Activated CD4-positive, alpha-beta T cell treated with anti-CD3 and anti-CD28 coated beads, Interleukin-2, Interleukin-4, amounts not matched to agents 100 ng/mL and 50 ng/mL, durations not matched to agents 16 hours and 8 hours (primary cell): ENCODE results near the gene PRKN.

Experiments
- DNase-seq: peaks from one replicate; pipeline ENCODE4 v3.0.0-alpha.2; 2020; ENCODE audit warnings: low spot score

PRKN gene

DNA sequence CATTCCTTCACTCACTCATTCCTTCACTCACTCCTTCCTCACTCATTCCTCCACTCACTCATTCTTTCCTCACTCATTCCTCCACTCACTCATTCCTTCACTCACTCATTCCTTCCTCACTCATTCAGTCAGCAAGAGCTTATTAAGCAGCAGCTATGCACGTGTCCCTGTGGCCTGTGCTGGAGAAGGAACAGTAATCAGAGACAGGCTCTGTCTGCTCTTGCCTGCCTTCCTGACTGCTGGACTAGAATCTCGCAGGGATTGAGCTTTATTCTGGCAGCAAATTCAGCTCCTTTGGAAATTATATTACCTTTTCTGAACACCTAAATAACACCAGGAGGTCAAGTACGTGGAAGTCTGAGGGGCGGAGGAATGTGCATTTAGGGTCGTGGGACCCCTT lies 1314.8 kb downstream of the PRKN start:
- DNase-seq, result no peak

DNA sequence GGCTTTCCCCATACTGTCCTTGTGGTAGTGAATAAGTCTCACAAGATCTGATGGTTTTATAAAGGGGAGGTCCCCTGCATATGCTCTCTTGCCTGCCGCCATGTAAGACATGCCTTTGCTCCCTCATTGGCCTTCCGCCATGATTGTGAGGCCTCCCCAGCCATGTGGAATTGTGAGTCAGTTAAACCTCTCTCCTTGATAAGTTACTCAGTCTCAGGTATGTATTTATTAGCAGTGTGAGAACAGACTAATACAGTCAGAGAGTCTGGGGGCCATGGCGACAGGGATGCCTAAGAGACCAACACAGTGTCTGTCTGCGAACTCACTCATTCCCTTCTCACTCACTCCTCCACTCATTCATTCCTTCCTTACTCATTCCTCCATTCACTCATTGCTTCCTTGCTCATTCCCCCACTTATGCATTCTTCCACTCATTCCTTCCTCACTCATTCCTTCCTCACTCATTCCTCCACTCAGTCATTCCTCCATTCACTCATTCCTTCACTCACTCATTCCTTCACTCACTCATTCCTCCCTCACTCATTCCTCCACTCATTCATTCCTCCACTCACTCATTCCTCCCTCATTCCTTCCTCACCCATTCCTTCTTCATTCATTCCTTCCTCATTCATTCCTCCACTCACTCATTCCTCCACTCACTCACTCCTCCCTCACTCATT lies 1316.2 kb downstream of the PRKN start:
- no peak for DNase-seq

DNA sequence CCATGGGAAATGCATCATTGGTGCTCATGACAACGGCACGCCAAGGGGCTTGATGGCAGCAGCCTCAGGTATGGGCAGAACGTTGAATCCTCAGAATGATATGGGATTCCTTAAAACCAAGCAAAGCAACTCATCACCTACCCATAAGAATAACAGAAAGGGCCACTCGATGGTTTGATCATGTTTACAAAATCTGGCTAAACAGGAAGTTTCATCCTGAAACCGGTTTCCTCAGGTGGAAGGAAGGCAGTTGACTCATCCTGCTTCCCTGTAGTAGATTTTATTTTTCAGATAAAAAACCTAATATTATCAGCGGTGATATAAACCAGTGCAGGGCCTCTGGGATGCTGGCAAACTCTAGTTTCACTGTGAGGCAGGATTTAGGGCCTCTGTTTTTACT lies 1316.8 kb downstream of the PRKN start:
- DNase-seq, result no peak

DNA sequence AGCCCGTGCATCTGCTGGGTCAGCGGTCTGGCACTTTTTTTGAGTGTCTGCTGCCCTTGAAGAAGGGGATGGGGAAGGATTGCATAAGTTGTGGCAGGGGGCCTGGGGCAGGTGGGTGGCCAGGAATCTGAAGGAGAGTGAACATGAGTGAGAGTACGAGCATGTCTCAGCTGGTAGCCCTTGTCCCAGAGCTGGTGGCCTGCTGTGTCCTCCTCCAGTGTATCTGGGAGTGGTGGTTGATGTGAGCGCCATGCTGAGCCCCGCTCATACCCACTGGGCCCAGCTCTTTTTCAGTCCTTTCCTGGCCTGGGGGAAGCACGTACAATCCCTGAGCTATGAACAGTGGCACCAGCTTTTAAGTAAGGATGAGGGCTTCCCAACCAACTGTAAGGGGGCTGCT lies 1317.5 kb downstream of the PRKN start:
- DNase-seq, result no peak

DNA sequence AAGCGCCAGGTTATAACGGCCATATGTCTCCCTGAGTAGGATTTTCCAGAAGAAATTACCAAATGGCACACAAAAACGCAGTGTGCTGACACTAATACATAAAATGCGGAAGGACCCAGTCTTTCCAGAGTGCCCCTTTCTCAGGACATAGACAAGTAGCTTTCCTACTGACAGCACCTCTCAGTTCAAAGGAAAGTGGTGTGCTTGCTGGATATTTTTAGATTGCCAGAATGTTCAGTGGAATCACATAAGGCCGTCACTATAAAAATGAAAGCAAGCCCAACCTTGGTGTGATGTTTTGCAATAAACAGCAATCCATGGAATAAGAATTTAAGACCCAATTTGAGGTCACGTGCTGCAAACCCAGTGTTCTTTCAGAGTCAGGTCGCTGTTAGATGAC lies 1318.2 kb downstream of the PRKN start:
- no peak for DNase-seq

DNA sequence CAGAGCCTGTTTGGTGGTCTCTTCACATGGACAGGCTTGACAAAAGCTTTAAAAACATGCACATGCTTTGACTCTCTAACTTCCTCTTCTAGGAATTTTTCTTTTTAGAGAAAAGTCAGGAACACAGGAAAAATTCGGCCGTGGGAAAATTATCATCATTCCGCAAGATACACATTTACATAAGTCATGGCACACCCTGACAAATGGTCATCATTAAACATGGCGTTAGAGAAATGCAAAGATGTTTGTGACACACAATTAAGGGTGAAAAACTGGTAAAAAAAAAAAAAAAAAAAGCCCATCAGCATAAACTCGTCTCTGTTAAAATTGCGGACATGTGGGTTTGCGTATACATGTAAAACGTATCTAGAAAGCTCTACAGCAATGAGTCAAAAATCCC lies 1319.5 kb downstream of the PRKN start:
- DNase-seq, result no peak

DNA sequence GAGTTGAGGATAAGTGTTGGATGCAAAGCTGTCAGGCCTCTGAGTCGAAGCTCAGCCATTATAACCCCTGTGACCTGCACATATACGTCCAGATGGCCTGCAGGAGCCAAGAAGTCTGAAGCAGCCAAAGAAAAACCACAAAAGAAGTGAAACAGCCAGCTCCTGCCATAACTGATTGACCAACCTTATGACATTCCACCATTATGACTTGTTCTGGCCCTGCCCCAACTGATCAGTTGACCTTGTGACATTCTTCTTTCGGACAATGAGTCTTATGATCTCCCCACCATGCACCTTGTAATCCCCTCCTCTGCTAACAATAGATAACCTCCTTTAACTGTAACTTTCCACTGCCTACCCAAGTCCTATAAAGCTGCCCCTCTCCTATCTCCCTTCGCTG lies 1320.0 kb downstream of the PRKN start:
- no peak for DNase-seq

DNA sequence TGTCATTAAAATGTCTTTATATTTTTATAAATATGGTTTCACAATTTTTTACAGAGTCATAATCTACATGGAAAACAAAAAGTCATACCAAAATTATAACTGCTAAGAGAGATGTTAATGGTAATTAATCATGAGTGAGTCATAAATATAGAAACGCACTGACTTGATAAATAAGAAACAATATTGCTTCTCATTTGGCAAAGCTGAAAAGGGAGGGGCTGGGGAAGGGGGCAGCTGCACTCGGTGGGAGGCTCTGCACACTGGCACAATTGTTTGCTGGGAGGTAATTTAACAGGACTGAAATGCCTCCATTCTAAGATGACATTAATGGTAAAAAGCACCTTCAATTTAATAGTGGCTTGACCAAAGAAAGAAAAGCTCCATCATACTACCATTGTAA lies 1320.5 kb downstream of the PRKN start:
- no peak for DNase-seq

DNA sequence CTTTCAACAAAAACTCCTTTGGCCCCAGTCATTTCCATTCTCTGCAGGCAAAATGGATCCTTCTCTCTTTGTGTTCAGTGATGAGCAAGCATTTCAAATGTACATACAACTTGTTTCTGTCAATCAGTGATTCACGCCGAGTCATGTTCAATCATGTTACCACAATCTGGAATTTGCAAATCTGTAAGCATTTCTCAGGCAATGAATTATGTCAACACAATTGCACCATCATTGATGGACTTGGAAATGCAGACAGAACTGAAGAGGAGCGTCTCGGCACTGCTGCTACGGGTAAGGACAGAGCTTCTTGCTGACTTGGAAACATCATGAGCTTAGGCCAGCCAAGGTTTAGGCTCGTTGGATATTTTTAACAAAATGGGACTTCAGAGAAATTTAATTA lies 1320.9 kb downstream of the PRKN start:
- DNase-seq, result no peak

DNA sequence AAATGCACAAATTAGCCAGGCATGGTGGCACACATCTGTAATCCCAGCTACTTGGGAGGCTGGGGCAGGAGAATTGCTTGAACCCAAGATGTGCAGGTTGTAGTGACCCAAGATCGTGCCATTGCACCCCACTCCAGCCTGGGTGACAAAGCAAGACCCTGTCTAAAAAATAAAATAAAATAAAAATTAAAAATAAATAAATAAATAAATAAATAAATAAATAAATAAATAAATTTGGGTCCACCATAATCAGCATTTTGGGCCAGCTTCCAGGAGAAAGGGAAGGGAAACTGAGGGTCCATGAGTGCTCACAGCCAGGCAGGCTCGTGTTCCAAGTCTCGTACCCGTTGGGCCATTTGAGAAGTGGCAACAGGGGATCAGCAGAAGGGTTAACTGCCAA lies 1322.1 kb downstream of the PRKN start:
- DNase-seq, result no peak

DNA sequence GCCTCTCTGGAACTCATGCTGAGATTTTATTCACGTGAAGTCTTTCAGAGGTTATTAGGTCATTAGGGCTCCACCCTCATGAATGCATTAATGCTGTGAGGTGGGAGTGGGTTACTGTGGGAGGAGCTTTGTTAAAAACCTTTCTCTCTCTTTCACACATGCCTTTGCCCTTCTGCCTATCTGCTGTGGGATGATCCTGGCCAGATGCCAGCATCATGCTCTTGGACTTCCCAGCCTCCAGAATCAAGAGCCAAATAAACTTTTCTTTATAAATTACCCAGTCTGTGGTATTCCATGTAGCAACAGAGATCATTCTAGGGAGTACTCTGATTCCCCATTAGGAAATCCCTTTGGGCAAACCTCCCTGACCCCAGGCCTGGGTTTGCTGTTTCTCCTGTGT lies 1323.8 kb downstream of the PRKN start:
- DNase-seq, result no peak

DNA sequence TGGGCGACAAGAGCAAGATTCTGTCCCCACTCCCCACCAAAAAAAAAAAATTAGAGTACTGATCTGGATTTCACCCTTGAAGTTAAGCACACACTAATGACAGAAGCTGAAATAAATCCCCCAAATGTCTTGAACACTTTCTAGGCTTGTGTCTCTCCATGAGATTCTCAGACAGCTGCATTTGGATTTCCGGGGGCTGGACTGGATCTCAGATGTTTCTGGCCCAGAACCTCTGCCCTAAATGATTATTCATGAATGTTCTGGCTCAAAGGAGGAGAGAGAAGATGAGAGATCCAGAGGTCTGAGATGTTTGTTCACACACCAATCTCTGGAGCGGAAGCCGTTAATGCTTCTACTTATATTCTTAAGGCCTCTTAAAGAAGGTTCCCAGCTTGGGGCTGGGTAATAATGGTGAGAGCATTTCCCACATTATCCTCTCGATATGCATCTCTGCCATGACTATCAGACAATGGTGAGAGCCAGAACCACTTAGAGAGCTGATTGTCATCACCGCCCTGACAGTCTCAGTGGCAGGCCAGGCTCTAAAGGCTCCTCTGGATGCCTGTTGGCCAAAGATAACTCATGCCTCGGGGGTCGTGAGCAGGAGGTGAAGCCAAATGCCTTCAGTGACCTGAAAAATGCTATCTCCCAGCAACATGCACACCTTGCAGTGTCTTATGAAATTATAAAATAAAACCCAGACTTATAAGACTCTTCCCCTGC lies 1325.8 kb downstream of the PRKN start:
- no peak for DNase-seq

DNA sequence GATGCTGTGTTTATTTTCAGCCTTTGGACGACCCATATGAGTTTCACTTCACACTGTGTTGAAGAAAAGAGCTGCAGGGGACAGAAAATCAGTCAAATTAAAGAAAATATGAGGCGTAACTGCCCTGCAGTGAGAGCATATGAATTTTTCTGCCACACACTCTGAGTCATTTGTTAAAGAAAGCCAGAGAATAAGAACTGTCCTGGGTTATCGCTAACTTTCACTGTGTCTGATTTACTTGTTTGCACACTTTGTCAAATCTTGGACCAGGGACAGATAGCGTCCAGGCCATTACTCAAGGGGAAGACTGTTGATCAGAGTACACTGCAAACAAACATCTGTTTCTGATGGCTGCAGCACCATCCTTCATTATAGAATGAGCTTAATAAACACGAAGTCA lies 1326.9 kb downstream of the PRKN start:
- no peak for DNase-seq

DNA sequence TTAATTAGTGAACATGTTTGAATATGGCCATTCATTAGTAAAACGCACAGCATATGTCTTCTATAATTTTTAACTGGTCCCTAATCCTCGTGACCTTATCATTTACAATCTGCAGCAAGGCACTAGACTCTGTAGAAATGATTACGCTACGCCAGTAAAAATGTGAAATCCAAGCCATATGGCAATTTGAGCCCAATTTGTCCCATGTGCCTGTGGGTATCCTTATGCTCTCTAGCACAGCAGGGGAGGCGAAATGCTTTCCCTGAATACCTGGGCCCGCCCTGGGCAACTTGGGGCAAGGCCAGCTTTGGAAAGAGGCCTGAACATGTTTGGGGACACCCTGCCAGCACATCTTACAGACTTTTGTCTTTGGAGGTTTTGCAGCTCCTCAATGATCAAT lies 1331.0 kb downstream of the PRKN start:
- no peak for DNase-seq

DNA sequence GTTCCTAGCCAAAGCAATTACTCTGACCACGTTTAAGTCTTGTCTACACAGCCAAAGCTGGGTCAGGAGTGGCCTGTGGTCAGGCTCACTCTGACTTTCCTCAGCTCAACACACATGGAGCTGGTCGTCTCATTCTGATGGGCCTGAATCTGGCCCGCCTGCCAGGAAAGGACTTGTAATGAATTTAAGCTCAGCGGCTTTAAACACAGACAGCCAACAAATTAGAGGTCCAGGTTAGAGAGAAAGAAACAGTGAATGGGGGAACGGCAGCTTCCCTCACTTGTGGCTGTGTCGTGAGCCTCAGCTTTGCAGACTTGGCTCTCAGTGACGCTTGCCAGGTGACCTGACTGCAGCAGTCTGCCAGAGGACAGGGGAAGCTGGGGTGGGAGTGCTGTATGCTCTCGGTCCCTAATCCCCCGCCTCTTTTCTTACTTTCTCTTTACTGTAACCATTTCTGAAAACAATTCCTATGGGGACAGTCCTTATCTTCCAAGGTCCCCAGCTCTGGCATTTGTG lies 1331.8 kb downstream of the PRKN start:
- DNase-seq, result no peak

DNA sequence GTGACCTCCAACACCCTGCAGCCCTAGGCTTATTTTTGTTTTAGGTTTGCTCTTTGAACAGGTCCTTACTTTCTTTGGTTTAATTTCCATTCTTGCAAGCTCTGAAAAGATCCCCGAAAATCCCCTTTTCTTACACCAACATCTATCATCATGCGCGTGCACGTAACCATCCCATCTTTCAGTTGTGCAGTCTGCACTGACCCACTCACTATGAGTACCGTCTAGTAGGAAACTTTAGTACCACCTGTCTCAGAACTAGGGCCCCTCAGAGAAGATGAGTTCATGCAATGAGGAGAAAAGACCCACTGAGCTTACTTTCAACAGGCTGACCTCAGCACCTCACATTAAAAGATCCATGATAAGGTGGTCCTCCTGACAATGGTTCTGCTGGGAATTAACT lies 1333.1 kb downstream of the PRKN start:
- DNase-seq, result no peak

DNA sequence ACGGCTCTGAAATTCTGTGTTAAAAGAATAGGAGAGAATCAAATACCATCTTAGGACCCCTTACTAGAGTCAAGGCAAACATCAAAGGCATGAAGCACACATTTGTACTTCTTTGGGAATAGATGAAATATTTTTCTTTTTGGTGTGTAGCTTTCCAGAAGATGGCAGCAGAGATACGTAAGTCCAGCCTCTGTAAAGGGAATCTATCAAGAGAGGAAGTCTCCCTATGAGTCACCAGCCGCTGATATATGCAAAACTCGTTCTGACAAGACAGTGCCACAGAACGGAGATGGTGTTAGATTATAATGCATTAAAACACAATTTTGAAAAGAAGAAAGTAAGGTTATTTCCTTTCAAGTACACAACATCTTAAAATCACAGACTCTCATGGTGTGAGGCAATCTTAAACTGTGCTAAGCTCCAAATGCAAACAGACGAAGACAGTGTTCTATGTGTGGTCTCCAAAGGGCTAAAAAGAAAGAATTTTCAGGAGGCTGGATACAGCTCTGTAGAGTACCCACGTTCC lies 1333.7 kb downstream of the PRKN start:
- DNase-seq, result peak; percentile 89

DNA sequence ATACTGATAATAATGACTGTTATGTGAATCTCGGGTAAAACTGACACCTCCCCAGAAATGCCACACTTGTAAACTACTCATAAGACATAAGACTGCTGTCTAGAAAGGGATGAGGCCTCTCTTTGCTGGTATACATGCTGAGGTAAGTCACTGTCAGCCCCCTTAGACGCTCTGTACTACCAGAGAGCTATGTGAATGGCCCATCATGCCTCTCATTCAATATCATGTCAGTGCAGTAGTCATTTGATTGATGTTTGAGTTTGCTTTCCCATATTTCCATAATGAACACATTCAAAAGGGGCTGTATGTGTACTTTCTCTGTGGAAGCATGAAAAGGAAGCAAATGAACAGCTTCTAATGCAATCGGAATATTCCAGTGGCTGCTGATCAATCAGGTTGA lies 1334.3 kb downstream of the PRKN start:
- DNase-seq, result no peak

DNA sequence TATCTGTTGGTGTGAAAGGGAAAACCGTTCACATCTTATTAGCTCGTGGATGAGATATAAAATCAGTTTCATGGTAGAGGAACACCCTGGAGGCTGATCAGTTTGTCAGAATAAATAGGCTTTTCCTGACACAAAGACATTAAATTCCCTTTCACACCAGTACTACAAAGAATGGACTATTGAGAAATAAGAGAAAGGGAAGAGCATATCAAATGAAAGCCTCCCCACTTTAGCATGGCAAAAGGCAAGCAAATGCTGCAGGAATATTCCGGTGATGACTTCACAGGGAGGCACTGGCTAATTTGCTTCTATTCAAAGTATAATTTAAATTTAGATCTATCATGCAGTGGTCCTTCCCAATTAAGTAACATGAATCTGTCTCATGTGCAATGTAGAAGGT lies 1337.8 kb downstream of the PRKN start:
- no peak for DNase-seq

DNA sequence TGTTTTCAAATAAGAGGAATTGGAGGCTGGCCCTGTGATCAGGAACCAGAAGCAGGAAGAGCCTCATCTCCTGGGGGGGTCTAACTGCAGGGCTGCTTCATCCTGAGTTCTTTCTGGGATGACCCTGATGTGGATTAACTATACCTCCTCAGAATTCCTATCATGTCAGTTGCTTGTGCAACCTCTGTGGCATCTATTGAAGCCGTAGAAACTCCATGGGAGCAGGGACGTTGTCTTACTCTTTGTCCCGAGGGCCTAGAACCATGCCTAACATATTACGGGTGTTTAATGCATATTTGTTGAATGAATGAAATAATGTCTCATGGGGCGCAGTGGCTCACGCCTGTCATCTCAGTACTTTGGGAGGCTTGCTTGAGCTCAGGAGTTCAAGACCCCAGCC lies 1343.6 kb downstream of the PRKN start:
- DNase-seq, result no peak

DNA sequence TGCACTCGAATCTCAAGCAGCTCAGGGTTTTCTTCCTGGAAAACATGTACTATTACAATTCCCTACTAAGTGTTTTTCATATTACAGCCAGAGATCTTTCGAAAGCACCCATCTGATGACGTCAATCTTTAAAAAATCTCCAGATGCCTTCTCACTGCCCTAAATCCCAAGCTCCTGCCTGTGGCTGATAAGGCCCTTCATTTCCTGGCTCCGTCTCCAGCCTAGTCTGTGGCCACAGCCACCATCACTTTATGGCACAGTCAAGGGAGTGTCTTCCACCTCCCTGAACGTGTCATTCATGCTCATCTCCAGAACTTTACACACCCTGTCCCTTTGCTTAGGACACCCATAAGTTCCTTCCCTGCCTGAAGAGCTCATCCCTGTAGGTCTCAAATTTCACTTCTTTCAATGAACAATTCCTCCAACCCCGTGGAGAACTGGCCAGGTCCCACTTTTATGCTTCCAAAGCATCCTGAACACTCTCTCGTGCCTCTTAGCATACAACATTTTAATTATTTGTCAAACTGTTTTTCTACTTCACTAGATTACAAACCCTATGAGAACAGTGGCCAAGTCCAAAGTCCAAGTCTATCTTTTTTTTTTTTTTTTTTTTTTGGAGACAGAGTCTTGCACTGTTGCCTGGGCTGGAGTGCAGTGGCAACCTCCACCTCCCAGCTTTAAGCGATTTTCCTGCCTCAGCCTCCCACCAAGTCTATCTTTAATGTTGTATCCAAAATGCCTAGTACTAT lies 1347.6 kb downstream of the PRKN start:
- no peak for DNase-seq

DNA sequence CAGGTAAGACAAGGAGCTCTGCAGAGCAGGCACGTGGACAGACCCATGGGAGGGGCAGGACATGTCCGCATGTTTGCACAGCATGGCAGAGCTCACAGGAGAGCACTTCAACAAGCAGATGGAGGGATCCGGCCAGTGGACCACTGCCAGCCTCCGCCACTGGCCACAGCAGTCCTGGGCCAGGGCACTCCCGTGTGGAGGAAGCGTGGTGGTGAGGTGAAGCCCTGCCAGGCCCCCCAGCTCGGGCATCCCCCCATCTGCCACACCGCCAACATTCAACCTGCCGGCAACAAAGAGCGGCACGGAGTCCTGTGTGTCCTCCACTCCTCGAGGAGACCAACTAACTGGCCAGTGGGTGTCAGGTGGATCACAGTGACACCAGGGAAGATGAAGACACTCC lies 1349.5 kb downstream of the PRKN start:
- DNase-seq, result no peak

DNA sequence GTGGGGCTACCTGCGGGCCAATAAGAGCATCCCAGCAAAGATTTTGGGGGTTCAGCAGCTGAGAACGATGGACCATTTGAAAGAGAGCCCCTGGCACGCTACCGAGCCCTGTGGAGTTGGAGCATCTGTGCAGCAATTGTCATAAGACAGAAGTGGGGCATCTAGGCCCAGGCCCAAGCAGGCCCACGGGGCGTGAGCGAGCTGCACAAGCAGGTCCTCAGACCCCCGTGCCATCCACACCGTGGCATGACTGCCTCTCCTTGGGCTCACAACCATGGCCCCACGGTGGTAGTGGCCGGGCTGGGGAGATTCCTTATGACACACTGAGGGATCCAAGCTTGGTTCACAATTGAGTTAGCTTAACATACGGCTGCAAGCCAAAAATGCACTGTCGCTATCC lies 1350.5 kb downstream of the PRKN start:
- DNase-seq, result no peak
